T-helper 1 cell treated with Interleukin-12 subunit alpha and Interleukin-12 subunit beta and Interleukin-4 antibody, amounts not matched to agents 30 ng/mL and 1 ng/mL, for 36 hours (primary cell): Measurements from ENCODE around the gene WAPL. TPM values are rescaled to one million over a fixed set of nuclear protein-coding genes. Genes with fewer than 3 reads are reported as not detected.
"Not testable (repeated sequence)": the region's sequence is repeated elsewhere in the genome, so short reads cannot be mapped to it uniquely, and the experiment has no call there.

Experiments
- intact Hi-C: fragments of 100-400 bp; cut with micrococcal nuclease; formaldehyde crosslinking; loops from one replicate; pipeline ENCODE4 v1.15.1; 2024
- total RNA-seq: library from RNA; stranded (reverse); gene quantifications from 2 replicates; pipeline ENCODE4 v1.2.3, GENCODE V29; 2022

The WAPL gene, protein sequence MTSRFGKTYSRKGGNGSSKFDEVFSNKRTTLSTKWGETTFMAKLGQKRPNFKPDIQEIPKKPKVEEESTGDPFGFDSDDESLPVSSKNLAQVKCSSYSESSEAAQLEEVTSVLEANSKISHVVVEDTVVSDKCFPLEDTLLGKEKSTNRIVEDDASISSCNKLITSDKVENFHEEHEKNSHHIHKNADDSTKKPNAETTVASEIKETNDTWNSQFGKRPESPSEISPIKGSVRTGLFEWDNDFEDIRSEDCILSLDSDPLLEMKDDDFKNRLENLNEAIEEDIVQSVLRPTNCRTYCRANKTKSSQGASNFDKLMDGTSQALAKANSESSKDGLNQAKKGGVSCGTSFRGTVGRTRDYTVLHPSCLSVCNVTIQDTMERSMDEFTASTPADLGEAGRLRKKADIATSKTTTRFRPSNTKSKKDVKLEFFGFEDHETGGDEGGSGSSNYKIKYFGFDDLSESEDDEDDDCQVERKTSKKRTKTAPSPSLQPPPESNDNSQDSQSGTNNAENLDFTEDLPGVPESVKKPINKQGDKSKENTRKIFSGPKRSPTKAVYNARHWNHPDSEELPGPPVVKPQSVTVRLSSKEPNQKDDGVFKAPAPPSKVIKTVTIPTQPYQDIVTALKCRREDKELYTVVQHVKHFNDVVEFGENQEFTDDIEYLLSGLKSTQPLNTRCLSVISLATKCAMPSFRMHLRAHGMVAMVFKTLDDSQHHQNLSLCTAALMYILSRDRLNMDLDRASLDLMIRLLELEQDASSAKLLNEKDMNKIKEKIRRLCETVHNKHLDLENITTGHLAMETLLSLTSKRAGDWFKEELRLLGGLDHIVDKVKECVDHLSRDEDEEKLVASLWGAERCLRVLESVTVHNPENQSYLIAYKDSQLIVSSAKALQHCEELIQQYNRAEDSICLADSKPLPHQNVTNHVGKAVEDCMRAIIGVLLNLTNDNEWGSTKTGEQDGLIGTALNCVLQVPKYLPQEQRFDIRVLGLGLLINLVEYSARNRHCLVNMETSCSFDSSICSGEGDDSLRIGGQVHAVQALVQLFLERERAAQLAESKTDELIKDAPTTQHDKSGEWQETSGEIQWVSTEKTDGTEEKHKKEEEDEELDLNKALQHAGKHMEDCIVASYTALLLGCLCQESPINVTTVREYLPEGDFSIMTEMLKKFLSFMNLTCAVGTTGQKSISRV (N-terminal part only)
- total RNA-seq, result 47.5 and 49.1 TPM in 2 replicates

- intact Hi-C loops, result loop anchor here (1.0 to 5.0 kb wide), 10 partner anchors 15 to 1985 kb away; partner anchors contain the start of genes ATAD1, BMPR1A, GLUD1 and SHLD2
These were observed at the start of gene WAPL for GRCh38 chr10:86521678-86522509. Gene WAPL (minus strand): TSS chr10:86521792. CDS start chr10:86518069, 3,723 bp downstream.

DNA sequence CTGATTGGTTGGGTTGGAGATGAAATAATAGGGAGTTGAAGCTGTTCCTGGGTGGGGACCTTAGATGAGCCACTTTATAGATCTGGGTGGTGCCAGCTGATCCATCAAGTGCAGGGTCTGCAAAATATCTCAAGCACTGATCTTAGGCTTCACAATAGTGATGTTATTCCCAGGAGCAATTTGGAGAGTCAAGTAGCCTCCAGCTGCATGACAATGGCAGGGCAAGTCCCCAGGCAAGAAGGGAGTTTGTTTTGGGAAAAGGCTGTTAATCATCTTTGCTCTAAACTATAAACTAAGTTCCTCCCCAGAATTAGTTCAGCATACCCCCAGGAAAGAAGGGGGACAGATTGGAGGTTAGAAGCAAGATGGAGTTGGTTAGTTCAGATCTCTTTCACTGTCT, 47.7 kb upstream of the WAPL start:
- intact Hi-C loops, result no loop called here

GRCh38 chr10:86566518-86566917, 44.9 kb upstream of the WAPL start:
- intact Hi-C loops, result not testable (repeated sequence)

DNA sequence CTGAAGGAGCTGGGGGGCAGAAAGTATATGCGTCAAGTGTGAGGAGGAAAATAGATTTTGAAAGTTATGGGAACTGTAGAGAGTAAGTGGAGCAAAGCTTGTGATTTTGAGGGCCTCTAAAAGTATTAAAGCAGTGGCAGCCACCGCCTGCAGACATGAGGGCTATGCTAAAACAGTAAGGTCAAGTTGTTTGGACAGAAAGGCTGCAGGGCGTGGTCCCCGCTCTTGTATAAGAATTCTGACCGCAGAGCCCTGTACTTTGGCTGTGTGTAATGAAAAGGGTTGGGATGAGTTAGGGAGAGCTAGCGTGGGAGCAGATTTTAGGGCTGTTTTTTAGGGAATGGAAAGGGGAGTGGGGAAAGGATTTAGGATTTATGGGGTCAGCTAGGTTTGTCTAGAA, 41.7 kb upstream of the WAPL start:
- intact Hi-C loops, result not testable (repeated sequence)

DNA sequence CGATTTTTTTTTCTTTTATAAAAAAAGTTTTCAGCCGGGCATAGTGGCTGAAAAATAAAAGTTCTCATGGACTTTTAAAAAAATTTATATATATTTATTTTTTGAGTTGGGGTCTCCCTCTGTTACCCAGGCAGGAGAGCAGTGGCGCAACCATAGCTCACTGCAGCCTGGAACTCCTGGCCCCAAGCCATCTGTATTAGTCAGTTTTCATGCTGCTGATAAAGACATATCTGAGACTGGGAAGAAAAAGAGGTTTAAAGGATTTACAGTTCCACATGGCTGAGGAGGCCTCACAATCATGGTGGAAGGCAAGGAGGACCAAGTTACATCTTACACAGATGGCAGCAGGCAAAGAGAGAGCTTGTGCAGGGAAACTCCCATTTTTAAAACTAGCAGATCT, 37.1 kb upstream of the WAPL start:
- intact Hi-C loops, result not testable (repeated sequence)

- intact Hi-C loops, result no loop called here
These were observed 35.5 kb upstream of the WAPL start for GRCh38 chr10:86556933-86557649.

- intact Hi-C loops, result no loop called here
These were observed 34.9 kb upstream of the WAPL start for GRCh38 chr10:86556532-86556931.

GRCh38 chr10:86553639-86554038, 32.0 kb upstream of the WAPL start:
- intact Hi-C loops, result no loop called here

DNA sequence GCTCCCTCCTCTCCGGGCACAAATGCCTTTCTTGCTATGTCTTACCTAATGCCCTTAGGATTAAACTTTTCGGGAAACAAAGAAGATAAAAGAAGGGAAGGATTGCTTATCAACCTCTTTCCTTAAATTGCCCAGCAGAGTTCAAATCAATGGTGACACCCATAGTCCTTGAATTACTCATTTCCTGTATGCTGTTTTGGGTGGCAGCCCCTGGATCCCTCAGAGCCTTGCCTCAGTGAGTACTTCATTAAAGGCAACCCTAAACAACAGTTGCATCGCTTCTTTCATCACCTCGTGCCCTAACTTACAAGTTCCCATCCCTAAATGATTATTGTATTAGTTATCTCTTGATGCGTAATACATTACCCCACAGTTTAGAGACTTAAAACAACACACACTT, 31.6 kb upstream of the WAPL start:
- intact Hi-C loops, result no loop called here

DNA sequence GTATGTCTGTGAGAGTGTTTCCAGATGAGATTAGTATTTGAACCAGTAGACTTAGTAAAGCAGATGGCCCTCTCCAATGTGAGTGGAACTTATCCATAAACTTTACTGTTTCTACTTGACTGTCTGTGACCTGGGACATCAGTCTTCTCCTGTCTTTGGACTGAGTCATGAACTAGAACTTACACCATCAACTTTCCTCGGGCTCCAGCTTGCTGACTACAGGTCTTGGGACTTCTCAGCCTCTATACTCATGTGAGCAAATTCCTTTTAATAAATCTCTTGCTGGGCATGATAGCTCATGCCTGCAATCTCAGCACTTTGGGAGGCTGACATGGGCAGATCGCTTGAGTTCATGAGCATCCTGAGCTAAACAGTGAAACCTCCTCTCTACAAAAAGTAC, 25.7 kb upstream of the WAPL start:
- intact Hi-C loops, result no loop called here

DNA sequence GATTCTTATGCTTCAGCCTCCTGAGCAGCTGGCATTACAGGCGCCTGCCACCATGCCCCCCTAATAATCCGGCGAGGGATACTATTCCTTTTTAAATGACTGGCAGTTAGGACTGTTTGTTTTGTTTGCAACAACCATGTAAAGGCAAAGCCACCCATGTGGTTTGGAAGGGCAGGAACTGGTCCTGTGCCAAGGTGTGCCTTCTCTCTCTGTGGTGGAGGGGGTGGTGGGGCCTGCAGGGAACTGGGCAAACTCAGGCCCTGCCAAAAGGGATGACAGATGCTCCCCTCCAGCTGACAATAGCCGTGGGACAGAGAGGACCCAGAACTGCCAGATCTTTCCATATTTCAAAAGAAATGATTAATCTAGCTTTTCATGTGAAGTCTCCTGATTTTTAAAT, 23.5 kb upstream of the WAPL start:
- intact Hi-C loops, result no loop called here

GRCh38 chr10:86540016-86540415, 18.4 kb upstream of the WAPL start:
- intact Hi-C loops, result no loop called here

DNA sequence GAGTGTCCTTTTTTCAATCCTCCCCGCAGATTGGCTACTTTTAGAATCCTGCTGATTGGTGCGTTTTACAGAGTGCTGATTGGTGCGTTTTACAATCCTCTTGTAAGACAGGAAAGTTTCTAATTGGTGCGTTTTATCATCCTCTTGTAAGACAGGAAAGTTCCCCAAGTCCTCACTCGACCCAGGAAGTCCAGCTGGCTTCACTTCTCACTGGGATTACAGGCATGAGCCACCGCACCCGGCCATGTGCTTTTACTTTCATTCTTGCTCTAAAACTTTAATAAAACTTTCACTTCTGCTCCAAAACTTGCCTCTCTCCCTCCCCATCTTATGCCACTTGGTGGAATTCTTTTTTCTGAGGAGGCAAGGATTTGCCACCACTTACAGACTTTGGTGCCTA, 17.0 kb upstream of the WAPL start:
- intact Hi-C loops, result no loop called here

DNA sequence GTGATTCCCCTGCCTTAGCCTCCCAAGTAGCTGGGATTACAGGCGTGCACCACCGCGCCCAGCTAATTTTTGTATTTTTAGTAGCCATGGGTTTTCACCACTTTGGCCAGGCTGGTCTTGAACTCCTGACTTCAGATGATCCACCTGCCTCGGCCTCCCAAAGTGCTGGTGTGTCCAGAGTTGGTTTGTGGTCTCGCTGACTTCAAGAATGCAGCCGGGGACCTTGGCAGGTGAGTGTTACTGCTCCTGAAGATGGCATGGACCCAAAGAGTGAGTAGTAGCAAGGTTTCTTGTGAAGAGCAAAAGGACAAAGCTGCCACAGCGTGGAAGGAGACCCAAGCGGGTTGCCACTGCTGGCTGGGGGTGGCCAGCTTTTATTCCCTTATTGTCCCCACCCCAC, 16.4 kb upstream of the WAPL start:
- intact Hi-C loops, result not testable (repeated sequence)

- intact Hi-C loops, result loop anchor here (2.0 kb wide), 1 partner anchor 14 kb away; no protein-coding TSS in a partner anchor
These were observed 14.8 kb upstream of the WAPL start for GRCh38 chr10:86536294-86536861.

GRCh38 chr10:86535132-86535882, 13.7 kb upstream of the WAPL start:
- intact Hi-C loops, result no loop called here

GRCh38 chr10:86533328-86533727, 11.7 kb upstream of the WAPL start:
- intact Hi-C loops, result no loop called here

DNA sequence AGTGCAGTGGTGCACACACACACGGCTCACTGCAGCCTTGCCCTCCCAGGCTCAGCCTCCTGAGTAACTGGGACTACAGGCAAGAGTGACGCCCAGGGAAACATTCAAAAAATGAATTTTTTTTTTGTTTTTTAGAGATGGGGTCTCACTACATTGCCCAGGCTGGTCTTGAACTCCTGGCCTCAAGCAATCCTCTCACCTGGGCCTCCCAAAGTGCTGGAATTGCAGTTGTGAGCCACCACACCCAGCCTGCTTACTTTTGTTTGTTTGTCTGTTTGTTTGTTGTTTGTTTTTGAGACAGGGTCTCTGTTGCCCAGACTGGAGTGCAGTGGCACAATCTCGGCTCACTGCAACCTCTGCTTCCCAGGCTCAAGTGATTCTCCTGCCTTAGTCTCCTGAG, 7.1 kb upstream of the WAPL start:
- intact Hi-C loops, result not testable (repeated sequence)

DNA sequence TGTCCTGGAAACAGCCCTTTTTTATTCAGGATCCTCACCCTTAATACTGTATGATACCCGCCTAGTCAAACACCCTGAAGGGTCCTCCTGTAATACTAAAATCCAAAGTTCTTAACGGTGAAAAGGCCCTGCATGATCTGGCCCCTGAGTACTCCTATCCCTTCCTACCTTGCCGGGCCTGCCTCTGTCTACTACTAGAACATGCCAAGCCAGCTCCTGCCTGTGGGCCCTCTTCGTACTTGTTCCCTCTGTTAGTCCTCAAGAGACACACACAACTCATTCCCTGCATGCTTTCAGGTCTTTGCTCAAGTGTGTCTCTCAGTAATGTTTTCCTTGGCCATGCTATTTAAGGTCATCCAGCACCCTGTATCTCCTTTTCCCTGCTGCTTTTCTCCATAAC, 5.0 kb upstream of the WAPL start:
- intact Hi-C loops, result no loop called here
